HepG2 (cell line): Measurements from ENCODE around the gene AP3D1. TPM values are rescaled to one million over a fixed set of nuclear protein-coding genes. Genes with fewer than 3 reads are reported as not detected.

Experiments used
- ARNTL ChIP-seq: sonication (generic); formaldehyde crosslinking; IDR thresholded peaks from 2 replicates; pipeline ENCODE4 v1.4.0; 2020; ENCODE audit warnings: mild to moderate bottlenecking, missing genetic modification reagents
- CCAR2 ChIP-seq: fragments of 200-400 bp; formaldehyde crosslinking; optimal IDR thresholded peaks from 2 replicates; pipeline ENCODE3; 2018; ENCODE audit warnings: low read depth, mild to moderate bottlenecking, low read length, moderate library complexity
- DNMT1 ChIP-seq: sonication (generic); formaldehyde crosslinking; IDR thresholded peaks from 2 replicates; pipeline ENCODE4 v1.5.1; 2020; ENCODE audit warnings: mild to moderate bottlenecking, missing genetic modification reagents
- HIVEP1 ChIP-seq: sonication (generic); formaldehyde crosslinking; IDR thresholded peaks from 2 replicates; pipeline ENCODE4 v1.4.0; 2020; ENCODE audit warnings: mild to moderate bottlenecking, missing genetic modification reagents
- HMG20B ChIP-seq: conservative IDR thresholded peaks from 2 replicates; pipeline ENCODE4 v1.6.1; 2016; ENCODE audit warnings: missing genetic modification reagents, missing compliant biosample characterization
- IKZF4 ChIP-seq: sonication (generic); formaldehyde crosslinking; IDR thresholded peaks from 2 replicates; pipeline ENCODE4 v1.5.1; 2020; ENCODE audit warnings: borderline replicate concordance, mild to moderate bottlenecking, low read depth, missing genetic modification reagents; ENCODE audit errors: not compliant biosample characterization
- KAT7 ChIP-seq: IDR thresholded peaks from 2 replicates; pipeline ENCODE4 v1.6.1; 2018; ENCODE audit warnings: borderline replicate concordance, missing compliant biosample characterization
- KDM5B ChIP-seq: sonication (generic); formaldehyde crosslinking; IDR thresholded peaks from 2 replicates; pipeline ENCODE4 v1.4.0; 2020; ENCODE audit warnings: missing genetic modification reagents, mild to moderate bottlenecking, borderline replicate concordance
- KMT2B ChIP-seq: IDR thresholded peaks from 2 replicates; pipeline ENCODE4 v1.6.1; 2016; ENCODE audit warnings: missing genetic modification reagents, missing compliant biosample characterization
- NFATC3 ChIP-seq: sonication (generic); formaldehyde crosslinking; IDR thresholded peaks from 2 replicates; pipeline ENCODE4 v1.5.1; 2020; ENCODE audit warnings: mild to moderate bottlenecking, missing genetic modification reagents
- SP1 ChIP-seq, 2 experiments: fragments of 450-650 bp in 1 of 2; sonication (generic) in 1 of 2; formaldehyde crosslinking in 1 of 2; IDR thresholded peaks; 2 replicates each; pipeline versions ENCODE4 v1.4.0 to v1.6.1; 2016 to 2020; ENCODE audit warnings: missing genetic modification reagents in 1 of 2
- ZBTB8A ChIP-seq: sonication (generic); formaldehyde crosslinking; IDR thresholded peaks from 2 replicates; pipeline ENCODE4 v1.4.0; 2020; ENCODE audit warnings: mild to moderate bottlenecking, low read depth, missing genetic modification reagents, borderline replicate concordance
- ZNF12 ChIP-seq: sonication (generic); formaldehyde crosslinking; IDR thresholded peaks from 2 replicates; pipeline ENCODE4 v1.5.0; 2020; ENCODE audit warnings: missing genetic modification reagents
- ZNF180 ChIP-seq: sonication (generic); formaldehyde crosslinking; IDR thresholded peaks from 2 replicates; pipeline ENCODE4 v1.4.0; 2020; ENCODE audit warnings: low read depth, missing genetic modification reagents, borderline replicate concordance
- ZNF256 ChIP-seq: sonication (generic); formaldehyde crosslinking; conservative IDR thresholded peaks from 2 replicates; pipeline ENCODE4 v1.4.0; 2020; ENCODE audit warnings: missing genetic modification reagents
- ZNF501 ChIP-seq: sonication (generic); formaldehyde crosslinking; IDR thresholded peaks from 2 replicates; pipeline ENCODE4 v1.5.1; 2020; ENCODE audit warnings: mild to moderate bottlenecking, moderate library complexity, missing genetic modification reagents
- ZNF614 ChIP-seq: IDR thresholded peaks from 2 replicates; pipeline ENCODE4 v1.6.1; 2018; ENCODE audit warnings: missing biosample characterization, missing genetic modification reagents, inconsistent platforms, borderline replicate concordance
- ZNF670 ChIP-seq: sonication (generic); formaldehyde crosslinking; IDR thresholded peaks from 2 replicates; pipeline ENCODE4 v1.8.0; 2022; ENCODE audit warnings: mild to moderate bottlenecking, missing genetic modification reagents, borderline replicate concordance
- ZNF678 ChIP-seq: sonication (generic); formaldehyde crosslinking; IDR thresholded peaks from 2 replicates; pipeline ENCODE4 v1.4.0; 2020; ENCODE audit warnings: mild to moderate bottlenecking, missing genetic modification reagents
- ZNF766 ChIP-seq: sonication (generic); formaldehyde crosslinking; IDR thresholded peaks from 2 replicates; pipeline ENCODE4 v1.5.0; 2020; ENCODE audit warnings: missing genetic modification reagents, borderline replicate concordance
- ZNF792 ChIP-seq: IDR thresholded peaks from 2 replicates; pipeline ENCODE4 v1.6.1; 2016
- polyA plus RNA-seq, 8 experiments: library from polyadenylated mRNA; depleted of rRNA in 3 of 8; stranded (reverse) in 7 of 8; unstranded in 1 of 8; fragments of >200 nt; fragmentation: Illumina TruSeq in 4 of 8; extraction: Trizol in 4 of 8; gene quantifications; 2 replicates each; pipeline versions ENCODE4 v1.2.1 to v1.2.3, GENCODE V29; 2011 to 2016; ENCODE audit warnings: low read depth in 4 of 8, missing spikeins in 1 of 8, mixed read lengths in 1 of 8; ENCODE audit not compliant: insufficient read depth in 1 of 8
- total RNA-seq, 5 experiments: library from RNA; depleted of rRNA; stranded (reverse); fragments of >200 nt; fragmentation: Illumina TruSeq; extraction: Trizol; gene quantifications; 2 replicates each; pipeline ENCODE4 v1.2.3, GENCODE V29; 2016; ENCODE audit warnings: low read depth in 1 of 5
- TF ChIP-seq, protein P1 (sequence below): sonication (generic); formaldehyde crosslinking; IDR thresholded peaks from 2 replicates; pipeline ENCODE4 v1.4.0; 2020; ENCODE audit warnings: missing genetic modification reagents
- TF ChIP-seq, protein P2 (sequence below): sonication (generic); formaldehyde crosslinking; IDR thresholded peaks from 2 replicates; pipeline ENCODE4 v1.8.0; 2022; ENCODE audit warnings: missing genetic modification reagents, mild to moderate bottlenecking, inconsistent platforms, borderline replicate concordance
- TF ChIP-seq, protein P3 (sequence below): sonication (generic); formaldehyde crosslinking; IDR thresholded peaks from 2 replicates; pipeline ENCODE4 v1.5.0; 2020; ENCODE audit warnings: mild to moderate bottlenecking, low read depth, missing genetic modification reagents, borderline replicate concordance
- TF ChIP-seq, protein P4 (sequence below): sonication (generic); formaldehyde crosslinking; conservative IDR thresholded peaks from 2 replicates; pipeline ENCODE4 v1.4.0; 2020; ENCODE audit warnings: missing genetic modification reagents

The AP3D1 gene
- total and polyA plus RNA-seq, 2 of the 13 experiments (the other 11 are each of a cell fraction or from before 2014, with no cell fraction given) = 68.0 to 82.6 TPM

DNA sequence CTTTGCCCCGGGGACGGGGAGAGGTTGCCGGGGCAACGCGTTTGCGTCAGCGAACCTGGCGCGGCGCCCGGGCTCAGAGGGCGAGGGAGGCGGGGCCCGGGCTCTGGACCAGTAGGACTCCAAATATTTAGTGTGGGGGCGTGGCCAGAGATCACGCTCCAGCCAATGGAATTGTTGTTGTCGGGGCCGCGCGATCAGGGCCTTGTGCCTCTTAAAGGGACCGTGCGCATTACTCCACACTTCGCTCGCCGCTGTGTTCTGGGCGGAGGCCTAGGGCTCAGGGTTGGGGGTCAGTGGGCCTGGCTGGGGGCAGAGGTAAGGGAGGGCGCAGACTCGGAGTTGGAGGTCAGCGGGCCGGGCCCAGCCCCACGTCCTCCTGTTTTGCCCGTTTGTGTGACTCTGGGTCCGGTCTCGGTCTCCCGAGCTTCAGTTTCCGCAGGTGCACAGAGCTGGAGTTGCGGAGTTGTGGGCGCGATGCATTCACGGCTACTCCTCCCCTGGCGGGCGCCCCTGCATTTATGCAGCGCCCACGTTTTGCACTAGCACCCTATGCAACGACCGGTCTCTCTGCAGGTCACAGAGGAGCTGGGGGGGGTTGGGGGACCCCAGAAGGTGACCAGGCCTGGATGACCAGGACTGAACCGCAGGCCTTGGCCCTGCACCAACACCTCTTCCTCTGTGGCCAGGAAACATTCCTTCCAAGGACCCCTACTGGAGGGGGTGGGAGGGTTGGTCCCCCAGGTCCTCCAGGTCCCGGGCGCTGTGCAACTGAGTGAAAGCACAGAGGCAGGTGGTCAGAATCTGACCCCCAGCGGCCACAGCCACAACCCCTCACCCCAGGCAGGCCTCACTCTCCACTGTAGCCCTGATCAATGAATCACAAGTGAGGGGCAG lies 89.6 kb downstream of the AP3D1 start (continued):
- no peak for TF ChIP-seq NFATC3 (CRISPR knock-in tag)
- TF ChIP-seq ZNF501 (CRISPR knock-in tag) = peak; percentile 61
- no peak for TF ChIP-seq DNMT1
- no peak for TF ChIP-seq ZNF678 (CRISPR knock-in tag)
- TF ChIP-seq ARNTL (CRISPR knock-in tag) = peak; percentile 57; the same call in 1 of the 2 replicates
- no peak for TF ChIP-seq ZNF12 (CRISPR knock-in tag)
- TF ChIP-seq, protein P1, sequence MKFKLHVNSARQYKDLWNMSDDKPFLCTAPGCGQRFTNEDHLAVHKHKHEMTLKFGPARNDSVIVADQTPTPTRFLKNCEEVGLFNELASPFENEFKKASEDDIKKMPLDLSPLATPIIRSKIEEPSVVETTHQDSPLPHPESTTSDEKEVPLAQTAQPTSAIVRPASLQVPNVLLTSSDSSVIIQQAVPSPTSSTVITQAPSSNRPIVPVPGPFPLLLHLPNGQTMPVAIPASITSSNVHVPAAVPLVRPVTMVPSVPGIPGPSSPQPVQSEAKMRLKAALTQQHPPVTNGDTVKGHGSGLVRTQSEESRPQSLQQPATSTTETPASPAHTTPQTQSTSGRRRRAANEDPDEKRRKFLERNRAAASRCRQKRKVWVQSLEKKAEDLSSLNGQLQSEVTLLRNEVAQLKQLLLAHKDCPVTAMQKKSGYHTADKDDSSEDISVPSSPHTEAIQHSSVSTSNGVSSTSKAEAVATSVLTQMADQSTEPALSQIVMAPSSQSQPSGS = no peak
- peak; percentile 31; the same call in 1 of the 2 replicates for TF ChIP-seq KAT7 (CRISPR knock-in tag)
- TF ChIP-seq, protein P2, sequence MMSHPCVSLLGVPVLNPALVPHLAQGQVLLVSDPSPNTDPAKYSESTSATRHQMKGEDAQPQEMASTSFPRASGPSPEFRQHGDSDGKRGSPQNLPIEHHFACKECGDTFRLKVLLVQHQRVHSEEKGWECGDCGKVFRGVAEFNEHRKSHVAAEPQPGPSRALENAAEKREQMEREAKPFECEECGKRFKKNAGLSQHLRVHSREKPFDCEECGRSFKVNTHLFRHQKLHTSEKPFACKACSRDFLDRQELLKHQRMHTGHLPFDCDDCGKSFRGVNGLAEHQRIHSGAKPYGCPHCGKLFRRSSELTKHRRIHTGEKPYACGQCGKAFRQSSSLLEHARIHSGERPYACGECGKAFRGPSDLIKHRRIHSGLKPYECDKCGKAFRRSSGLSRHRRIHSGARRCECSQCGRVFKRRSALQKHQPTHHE (CRISPR knock-in tag) = no peak; the same call in 1 of the 2 replicates
- TF ChIP-seq ZNF256 (CRISPR knock-in tag) = no peak
- TF ChIP-seq ZNF766 (CRISPR knock-in tag) = no peak; the same call in 1 of the 2 replicates
- TF ChIP-seq ZNF670 (CRISPR knock-in tag) = peak; percentile 43; the same call in 1 of the 2 replicates
- TF ChIP-seq IKZF4 (CRISPR knock-in tag) = peak; percentile 18
- no peak for TF ChIP-seq ZNF614 (CRISPR knock-in tag)
- peak; percentile 30; the same call in 1 of the 2 replicates for TF ChIP-seq ZNF792 (CRISPR knock-in tag)
- TF ChIP-seq KDM5B (CRISPR knock-in tag) = peak; percentile 79
- TF ChIP-seq, protein P3, sequence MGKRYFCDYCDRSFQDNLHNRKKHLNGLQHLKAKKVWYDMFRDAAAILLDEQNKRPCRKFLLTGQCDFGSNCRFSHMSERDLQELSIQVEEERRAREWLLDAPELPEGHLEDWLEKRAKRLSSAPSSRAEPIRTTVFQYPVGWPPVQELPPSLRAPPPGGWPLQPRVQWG (CRISPR knock-in tag) = no peak
- TF ChIP-seq HMG20B (CRISPR knock-in tag) = no peak
- no peak for TF ChIP-seq SP1 (IDR thresholded peaks at IDR 0.05)
- peak; percentile 75 for TF ChIP-seq SP1 (CRISPR knock-in tag; IDR thresholded peaks at IDR 0.05)
- no peak for TF ChIP-seq CCAR2
- TF ChIP-seq, protein P4, sequence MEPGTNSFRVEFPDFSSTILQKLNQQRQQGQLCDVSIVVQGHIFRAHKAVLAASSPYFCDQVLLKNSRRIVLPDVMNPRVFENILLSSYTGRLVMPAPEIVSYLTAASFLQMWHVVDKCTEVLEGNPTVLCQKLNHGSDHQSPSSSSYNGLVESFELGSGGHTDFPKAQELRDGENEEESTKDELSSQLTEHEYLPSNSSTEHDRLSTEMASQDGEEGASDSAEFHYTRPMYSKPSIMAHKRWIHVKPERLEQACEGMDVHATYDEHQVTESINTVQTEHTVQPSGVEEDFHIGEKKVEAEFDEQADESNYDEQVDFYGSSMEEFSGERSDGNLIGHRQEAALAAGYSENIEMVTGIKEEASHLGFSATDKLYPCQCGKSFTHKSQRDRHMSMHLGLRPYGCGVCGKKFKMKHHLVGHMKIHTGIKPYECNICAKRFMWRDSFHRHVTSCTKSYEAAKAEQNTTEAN (CRISPR knock-in tag) = 0 out of 2 replicates have a peak, but pooled peaks have one; percentile 2
- peak; percentile 68 for TF ChIP-seq HIVEP1 (CRISPR knock-in tag)
- TF ChIP-seq KMT2B (CRISPR knock-in tag) = no peak
- TF ChIP-seq ZBTB8A = no peak
- no peak for TF ChIP-seq ZNF180 (CRISPR knock-in tag)
